HepG2 (cell line): ENCODE measurements around the gene INO80B. TPM values are rescaled to one million over a fixed set of nuclear protein-coding genes. Genes with fewer than 3 reads are reported as not detected.

Experiments used
- BRF2 ChIP-seq: sonication (generic); formaldehyde crosslinking; IDR thresholded peaks from 2 replicates; pipeline ENCODE4 v1.8.1; 2022; ENCODE audit warnings: mild to moderate bottlenecking, missing genetic modification reagents
- DPF2 ChIP-seq: sonication (generic); formaldehyde crosslinking; IDR thresholded peaks from 2 replicates; pipeline ENCODE4 v1.4.0; 2020; ENCODE audit warnings: mild to moderate bottlenecking, low read depth, missing genetic modification reagents, borderline replicate concordance
- FOXK1 ChIP-seq: sonication (generic); formaldehyde crosslinking; IDR thresholded peaks from 2 replicates; pipeline ENCODE4 v1.4.0; 2020; ENCODE audit warnings: low read depth, missing genetic modification reagents, borderline replicate concordance
- GMEB1 ChIP-seq: sonication (generic); formaldehyde crosslinking; IDR thresholded peaks from 2 replicates; pipeline ENCODE4 v1.5.1; 2020; ENCODE audit warnings: missing genetic modification reagents, mild to moderate bottlenecking, borderline replicate concordance
- GPN1 ChIP-seq: sonication (generic); formaldehyde crosslinking; IDR thresholded peaks from 2 replicates; pipeline ENCODE4 v1.5.1; 2020; ENCODE audit warnings: missing genetic modification reagents, borderline replicate concordance
- MTA1 ChIP-seq: sonication (generic); formaldehyde crosslinking; IDR thresholded peaks from 2 replicates; pipeline ENCODE4 v1.4.0; 2020; ENCODE audit warnings: missing genetic modification reagents, mild to moderate bottlenecking, borderline replicate concordance
- NPAS2 ChIP-seq: sonication (generic); formaldehyde crosslinking; IDR thresholded peaks from 2 replicates; pipeline ENCODE4 v1.8.0; 2022; ENCODE audit warnings: mild to moderate bottlenecking, missing genetic modification reagents, borderline replicate concordance
- RAD51 ChIP-seq: fragments of 450-650 bp; IDR thresholded peaks from 2 replicates; pipeline ENCODE4 v1.6.1; 2016; ENCODE audit warnings: borderline replicate concordance
- RARG ChIP-seq: sonication (generic); formaldehyde crosslinking; IDR thresholded peaks from 2 replicates; pipeline ENCODE4 v1.4.0; 2020; ENCODE audit warnings: low read depth, mild to moderate bottlenecking, missing genetic modification reagents
- RFXANK ChIP-seq: IDR thresholded peaks from 2 replicates; pipeline ENCODE4 v1.6.1; 2016
- RNF2 ChIP-seq: fragments of 450-650 bp; conservative IDR thresholded peaks from 2 replicates; pipeline ENCODE4 v1.6.1; 2016; ENCODE audit warnings: low read depth
- SRF ChIP-seq: IDR thresholded peaks from 2 replicates; pipeline ENCODE4 v1.6.1; 2011; ENCODE audit warnings: mild to moderate bottlenecking, low read depth, low read length, moderate library complexity
- TCF7 ChIP-seq: sonication (generic); IDR thresholded peaks from 2 replicates; pipeline ENCODE4 v1.6.1; 2016; ENCODE audit warnings: antibody characterized with exemption, low read depth
- ZFP82 ChIP-seq: sonication (generic); formaldehyde crosslinking; IDR thresholded peaks from 2 replicates; pipeline ENCODE4 v1.5.1; 2020; ENCODE audit warnings: mild to moderate bottlenecking, missing genetic modification reagents, borderline replicate concordance
- ZNF160 ChIP-seq: sonication (generic); formaldehyde crosslinking; IDR thresholded peaks from 2 replicates; pipeline ENCODE4 v1.8.0; 2022; ENCODE audit warnings: mild to moderate bottlenecking, inconsistent platforms, missing genetic modification reagents
- ZNF331 ChIP-seq: sonication (generic); formaldehyde crosslinking; IDR thresholded peaks from 2 replicates; pipeline ENCODE4 v1.4.0; 2020; ENCODE audit warnings: missing genetic modification reagents
- ZNF619 ChIP-seq: sonication (generic); formaldehyde crosslinking; IDR thresholded peaks from 2 replicates; pipeline ENCODE4 v1.4.0; 2020; ENCODE audit warnings: mild to moderate bottlenecking, missing genetic modification reagents
- ZSCAN25 ChIP-seq: sonication (generic); formaldehyde crosslinking; IDR thresholded peaks from 2 replicates; pipeline ENCODE4 v1.8.0; 2022; ENCODE audit warnings: mild to moderate bottlenecking, missing genetic modification reagents
- polyA plus RNA-seq, 8 experiments: library from polyadenylated mRNA; depleted of rRNA in 3 of 8; stranded (reverse) in 7 of 8; unstranded in 1 of 8; fragments of >200 nt; fragmentation: Illumina TruSeq in 4 of 8; extraction: Trizol in 4 of 8; gene quantifications; 2 replicates each; pipeline versions ENCODE4 v1.2.1 to v1.2.3, GENCODE V29; 2011 to 2016; ENCODE audit warnings: low read depth in 4 of 8, missing spikeins in 1 of 8, mixed read lengths in 1 of 8; ENCODE audit not compliant: insufficient read depth in 1 of 8
- total RNA-seq, 5 experiments: library from RNA; depleted of rRNA; stranded (reverse); fragments of >200 nt; fragmentation: Illumina TruSeq; extraction: Trizol; gene quantifications; 2 replicates each; pipeline ENCODE4 v1.2.3, GENCODE V29; 2016; ENCODE audit warnings: low read depth in 1 of 5
- TF ChIP-seq, protein P1 (sequence below): sonication (generic); formaldehyde crosslinking; IDR thresholded peaks from 2 replicates; pipeline ENCODE4 v1.4.0; 2020; ENCODE audit warnings: missing genetic modification reagents, mild to moderate bottlenecking, borderline replicate concordance
- TF ChIP-seq, protein P2 (sequence below), 2 experiments: fragments of 450-650 bp in 1 of 2; sonication (generic) in 1 of 2; formaldehyde crosslinking; IDR thresholded peaks; 2 replicates each; pipeline versions ENCODE4 v1.5.0 to v1.8.0; 2020 to 2022; ENCODE audit warnings: mild to moderate bottlenecking in 1 of 2, missing genetic modification reagents in 1 of 2
- TF ChIP-seq, protein P3 (sequence below): sonication (generic); formaldehyde crosslinking; IDR thresholded peaks from 2 replicates; pipeline ENCODE4 v1.4.0; 2020; ENCODE audit warnings: missing genetic modification reagents

INO80B gene
- total and polyA plus RNA-seq, 2 of the 13 experiments (the other 11 are each of a cell fraction or from before 2014, with no cell fraction given): 6.2 to 14.5 TPM

DNA sequence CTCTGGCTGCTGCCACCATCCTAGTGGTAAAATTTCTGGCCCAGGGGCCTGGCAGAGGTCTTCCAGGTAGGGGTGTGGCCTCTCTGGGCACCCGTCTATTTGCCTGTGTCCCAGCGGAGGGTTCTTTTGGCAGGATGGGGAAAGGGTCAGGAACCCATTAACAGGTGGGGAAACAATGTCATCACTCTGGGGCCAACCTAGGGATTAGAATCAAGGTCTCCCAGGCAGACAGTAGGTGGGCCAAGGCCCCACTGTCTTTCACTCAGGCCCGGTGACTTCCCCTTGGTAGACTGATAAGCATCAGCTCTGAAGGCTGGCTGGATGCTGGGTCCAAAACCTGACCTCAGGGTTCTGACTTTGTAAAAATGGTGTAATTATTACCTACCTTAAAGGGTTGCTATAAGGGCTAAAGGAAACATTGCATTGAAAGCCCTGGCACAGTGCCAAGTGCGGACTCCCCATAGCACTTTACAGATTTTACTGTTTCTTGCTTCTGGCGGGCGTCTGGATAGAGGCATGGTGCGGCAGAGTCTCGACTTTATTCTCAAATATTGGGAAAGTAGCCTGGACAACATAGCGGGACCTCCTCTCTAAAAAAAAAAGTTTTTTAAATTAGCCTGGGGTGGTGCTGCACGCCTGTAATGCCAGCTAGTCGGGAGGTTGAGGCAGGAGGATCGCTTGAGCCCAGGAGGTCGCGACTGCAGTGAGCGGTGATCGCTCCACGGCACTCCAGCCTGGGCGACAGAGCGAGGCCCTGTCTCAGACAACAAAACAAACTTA lies 42.3 kb downstream of the INO80B start (continued):
- no peak for TF ChIP-seq NPAS2 (CRISPR knock-in tag)
- TF ChIP-seq MTA1 (CRISPR knock-in tag): peak; percentile 38
- TF ChIP-seq, protein P1, sequence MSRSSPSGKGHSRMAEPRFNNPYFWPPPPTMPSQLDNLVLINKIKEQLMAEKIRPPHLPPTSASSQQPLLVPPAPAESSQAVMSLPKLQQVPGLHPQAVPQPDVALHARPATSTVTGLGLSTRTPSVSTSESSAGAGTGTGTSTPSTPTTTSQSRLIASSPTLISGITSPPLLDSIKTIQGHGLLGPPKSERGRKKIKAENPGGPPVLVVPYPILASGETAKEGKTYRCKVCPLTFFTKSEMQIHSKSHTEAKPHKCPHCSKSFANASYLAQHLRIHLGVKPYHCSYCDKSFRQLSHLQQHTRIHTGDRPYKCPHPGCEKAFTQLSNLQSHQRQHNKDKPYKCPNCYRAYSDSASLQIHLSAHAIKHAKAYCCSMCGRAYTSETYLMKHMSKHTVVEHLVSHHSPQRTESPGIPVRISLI (CRISPR knock-in tag): no peak; the same call in 1 of the 2 replicates
- no peak for TF ChIP-seq BRF2
- peak; percentile 32 for TF ChIP-seq ZNF331 (CRISPR knock-in tag)
- TF ChIP-seq ZFP82 (CRISPR knock-in tag): no peak
- peak; percentile 62 for TF ChIP-seq DPF2
- TF ChIP-seq FOXK1 (CRISPR knock-in tag): peak; percentile 25; the same call in 1 of the 2 replicates
- TF ChIP-seq ZSCAN25 (CRISPR knock-in tag): no peak
- TF ChIP-seq, protein P2, sequence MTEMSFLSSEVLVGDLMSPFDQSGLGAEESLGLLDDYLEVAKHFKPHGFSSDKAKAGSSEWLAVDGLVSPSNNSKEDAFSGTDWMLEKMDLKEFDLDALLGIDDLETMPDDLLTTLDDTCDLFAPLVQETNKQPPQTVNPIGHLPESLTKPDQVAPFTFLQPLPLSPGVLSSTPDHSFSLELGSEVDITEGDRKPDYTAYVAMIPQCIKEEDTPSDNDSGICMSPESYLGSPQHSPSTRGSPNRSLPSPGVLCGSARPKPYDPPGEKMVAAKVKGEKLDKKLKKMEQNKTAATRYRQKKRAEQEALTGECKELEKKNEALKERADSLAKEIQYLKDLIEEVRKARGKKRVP (CRISPR knock-in tag; IDR thresholded peaks at IDR 0.05): peak in 1 of 2 experiments; percentile 68; a peak in 1 of 4 replicates
- TF ChIP-seq ZNF160 (CRISPR knock-in tag): no peak; the same call in 1 of the 2 replicates
- TF ChIP-seq RNF2: no peak
- TF ChIP-seq GPN1 (CRISPR knock-in tag): no peak
- TF ChIP-seq SRF: no peak
- TF ChIP-seq GMEB1 (CRISPR knock-in tag): no peak
- TF ChIP-seq RFXANK (CRISPR knock-in tag): no peak
- TF ChIP-seq TCF7: peak; percentile 58; the same call in 1 of the 2 replicates
- TF ChIP-seq RAD51: no peak
- TF ChIP-seq RARG (CRISPR knock-in tag): no peak
- TF ChIP-seq, protein P3, sequence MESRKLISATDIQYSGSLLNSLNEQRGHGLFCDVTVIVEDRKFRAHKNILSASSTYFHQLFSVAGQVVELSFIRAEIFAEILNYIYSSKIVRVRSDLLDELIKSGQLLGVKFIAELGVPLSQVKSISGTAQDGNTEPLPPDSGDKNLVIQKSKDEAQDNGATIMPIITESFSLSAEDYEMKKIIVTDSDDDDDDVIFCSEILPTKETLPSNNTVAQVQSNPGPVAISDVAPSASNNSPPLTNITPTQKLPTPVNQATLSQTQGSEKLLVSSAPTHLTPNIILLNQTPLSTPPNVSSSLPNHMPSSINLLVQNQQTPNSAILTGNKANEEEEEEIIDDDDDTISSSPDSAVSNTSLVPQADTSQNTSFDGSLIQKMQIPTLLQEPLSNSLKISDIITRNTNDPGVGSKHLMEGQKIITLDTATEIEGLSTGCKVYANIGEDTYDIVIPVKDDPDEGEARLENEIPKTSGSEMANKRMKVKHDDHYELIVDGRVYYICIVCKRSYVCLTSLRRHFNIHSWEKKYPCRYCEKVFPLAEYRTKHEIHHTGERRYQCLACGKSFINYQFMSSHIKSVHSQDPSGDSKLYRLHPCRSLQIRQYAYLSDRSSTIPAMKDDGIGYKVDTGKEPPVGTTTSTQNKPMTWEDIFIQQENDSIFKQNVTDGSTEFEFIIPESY (CRISPR knock-in tag): no peak
- no peak for TF ChIP-seq ZNF619 (CRISPR knock-in tag)
